HepG2 (cell line): Measurements from ENCODE around the gene CAMK4. TPM values are rescaled to one million over a fixed set of nuclear protein-coding genes. Genes with fewer than 3 reads are reported as not detected.

Experiments used
- ATAC-seq: fragments of 200-7000 bp; cut with Tn5 transposase; 3 replicates; pipeline ENCODE4 v1.9.1; 2020; ENCODE audit warnings: mild to moderate bottlenecking, moderate library complexity
- BruUV-seq: library from RNA; stranded (reverse); fragments of 400-500 nt; replicated peaks from 2 replicates; lab custom pipeline; 2021; lab: Mats Ljungman, UMichigan
- CTCF ChIA-PET: fragments of 300-600 bp; formaldehyde crosslinking; extraction: SDS; loops from one replicate; lab custom pipeline; 2021; ENCODE audit warnings: low total read pairs, inconsistent platforms, low intra/inter-chr PET ratio; lab: Yijun Ruan, JAX
- POLR2A ChIA-PET: fragments of 350-600 bp; sonication (Branson Sonifier 250); formaldehyde crosslinking; loops from one replicate; lab custom pipeline; 2020; ENCODE audit warnings: antibody characterized with exemption, inconsistent platforms; lab: Yijun Ruan, JAX
- DNase-seq: peaks from one replicate; pipeline ENCODE4 v3.0.0-alpha.2; 2015; ENCODE audit warnings: low spot score
- FAIRE-seq: peaks from 3 replicates; lab custom pipeline; 2011; peaks lifted over from hg19 to GRCh38; lab: Jason Lieb, UNC
- H2AFZ ChIP-seq: one replicate; pipeline ENCODE4 v1.6.1; 2011; ENCODE audit warnings: low read length, inconsistent platforms
- H3K27ac ChIP-seq: fragments of 300-600 bp; 3 replicates; pipeline ENCODE4 v1.8.0; 2011; ENCODE audit warnings: mixed run types, mild to moderate bottlenecking, mixed read lengths, low read length, inconsistent platforms; ENCODE audit not compliant: insufficient read depth; ENCODE audit errors: extremely low read length
- H3K27me3 ChIP-seq, 2 experiments: fragments of 200-600 bp in 1 of 2; 2 replicates in 1 of 2; 3 replicates in 1 of 2; pipeline versions ENCODE4 v1.6.0 to v1.8.0; 2011; ENCODE audit warnings: low read length in 2 of 2, mild to moderate bottlenecking in 2 of 2, moderate library complexity in 2 of 2, inconsistent platforms in 1 of 2; ENCODE audit not compliant: insufficient read depth in 2 of 2, control insufficient read depth in 1 of 2
- H3K36me3 ChIP-seq, 2 experiments: fragments of 200-600 bp in 1 of 2; replicated peaks in 1 of 2; 2 replicates in 1 of 2; 3 replicates in 1 of 2; pipeline versions ENCODE4 v1.5.1 to v1.8.0; 2011; ENCODE audit warnings: low read length in 2 of 2, inconsistent platforms in 1 of 2; ENCODE audit not compliant: insufficient read depth in 2 of 2, control insufficient read depth in 1 of 2
- H3K4me1 ChIP-seq: 2 replicates; pipeline ENCODE4 v1.5.1; 2012; ENCODE audit warnings: low read length, inconsistent platforms; ENCODE audit not compliant: insufficient read depth
- H3K4me2 ChIP-seq: 2 replicates; pipeline ENCODE4 v1.6.0; 2011; ENCODE audit warnings: low read depth, low read length, inconsistent platforms
- H3K4me3 ChIP-seq, 3 experiments: fragments of 200-600 bp in 1 of 3; sonication (generic), shearing (Covaris generic) in 1 of 3; replicated peaks in 1 of 3; 2 replicates each; pipeline ENCODE4 v1.5.1; 2011 to 2016; ENCODE audit warnings: low read length in 3 of 3, inconsistent platforms in 2 of 3, low read depth in 2 of 3, mild to moderate bottlenecking in 2 of 3, control low read depth in 1 of 3, mixed read lengths in 1 of 3; ENCODE audit not compliant: insufficient read depth in 1 of 3
- H3K79me2 ChIP-seq: one replicate; pipeline ENCODE4 v1.6.1; 2011; ENCODE audit warnings: low read length, inconsistent platforms; ENCODE audit not compliant: insufficient read depth
- H3K9ac ChIP-seq: 2 replicates; pipeline ENCODE4 v1.6.0; 2011; ENCODE audit warnings: mild to moderate bottlenecking, low read depth, low read length, inconsistent platforms; ENCODE audit not compliant: insufficient read depth
- H3K9me3 ChIP-seq: 2 replicates; pipeline ENCODE4 v1.5.1; 2012; ENCODE audit warnings: mild to moderate bottlenecking, low read length
- H4K20me1 ChIP-seq: 2 replicates; pipeline ENCODE4 v1.6.0; 2011; ENCODE audit warnings: inconsistent platforms, mild to moderate bottlenecking, low read length, moderate library complexity; ENCODE audit not compliant: insufficient read depth
- HMG20B ChIP-seq: conservative IDR thresholded peaks from 2 replicates; pipeline ENCODE4 v1.6.1; 2016; ENCODE audit warnings: missing genetic modification reagents, missing compliant biosample characterization
- KDM5A ChIP-seq: fragments of 200-600 bp; sonication (generic); IDR thresholded peaks from 2 replicates; pipeline ENCODE4 v1.7.0; 2018; ENCODE audit warnings: antibody characterized with exemption, mild to moderate bottlenecking, low read length, borderline replicate concordance
- MAFG ChIP-seq: sonication (generic); formaldehyde crosslinking; IDR thresholded peaks from 2 replicates; pipeline ENCODE4 v1.5.1; 2020; ENCODE audit warnings: mild to moderate bottlenecking, missing genetic modification reagents
- RBFOX2 ChIP-seq: fragments of 200-400 bp; formaldehyde crosslinking; IDR thresholded peaks from 2 replicates; pipeline ENCODE4 v1.6.1; 2017; ENCODE audit warnings: low read depth, mild to moderate bottlenecking, low read length
- SNAPC2 ChIP-seq: sonication (generic); formaldehyde crosslinking; IDR thresholded peaks from 2 replicates; pipeline ENCODE4 v1.8.1; 2022; ENCODE audit warnings: mild to moderate bottlenecking, missing genetic modification reagents
- TBX3 ChIP-seq: fragments of 450-650 bp; IDR thresholded peaks from 2 replicates; pipeline ENCODE4 v1.6.1; 2017; ENCODE audit warnings: antibody characterized with exemption, mild to moderate bottlenecking, inconsistent platforms, borderline replicate concordance
- TSC22D2 ChIP-seq: sonication (generic); formaldehyde crosslinking; IDR thresholded peaks from 2 replicates; pipeline ENCODE4 v1.5.1; 2020; ENCODE audit warnings: missing genetic modification reagents, mild to moderate bottlenecking, borderline replicate concordance
- ZNF432 ChIP-seq: sonication (generic); formaldehyde crosslinking; IDR thresholded peaks from 2 replicates; pipeline ENCODE4 v1.5.0; 2020; ENCODE audit warnings: missing genetic modification reagents, mild to moderate bottlenecking, borderline replicate concordance
- ZNF547 ChIP-seq: sonication (generic); formaldehyde crosslinking; IDR thresholded peaks from 2 replicates; pipeline ENCODE4 v1.5.1; 2020; ENCODE audit warnings: mild to moderate bottlenecking, missing genetic modification reagents
- ZNF552 ChIP-seq: sonication (generic); formaldehyde crosslinking; IDR thresholded peaks from 2 replicates; pipeline ENCODE4 v1.9.0; 2022; ENCODE audit warnings: missing genetic modification reagents, mild to moderate bottlenecking, borderline replicate concordance
- WGBS: methylation state at CpG from one replicate; pipeline ENCODE4 v1.1.6; 2017; ENCODE audit warnings: low lambda C conversion rate; 5-methylcytosine and 5-hydroxymethylcytosine counted together
- in situ Hi-C: cut with HindIII; loops from 2 replicates; pipeline ENCODE4 v1.10.0; 2017; ENCODE audit warnings: low pct_unique_long_range_greater_than_20kb; ENCODE audit not compliant: extremely low pct_ligation_motif_present
- intact Hi-C: fragments of 100-400 bp; cut with micrococcal nuclease; formaldehyde crosslinking; loops from one replicate; pipeline ENCODE4 v1.10.0; 2022; ENCODE audit not compliant: unreplicated experiment
- polyA plus RNA-seq, 8 experiments: library from polyadenylated mRNA; depleted of rRNA in 3 of 8; stranded (reverse) in 7 of 8; unstranded in 1 of 8; fragments of >200 nt; fragmentation: Illumina TruSeq in 4 of 8; extraction: Trizol in 4 of 8; gene quantifications; 2 replicates each; pipeline versions ENCODE4 v1.2.1 to v1.2.3, GENCODE V29; 2011 to 2016; ENCODE audit warnings: low read depth in 4 of 8, missing spikeins in 1 of 8, mixed read lengths in 1 of 8; ENCODE audit not compliant: insufficient read depth in 1 of 8
- total RNA-seq, 5 experiments: library from RNA; depleted of rRNA; stranded (reverse); fragments of >200 nt; fragmentation: Illumina TruSeq; extraction: Trizol; gene quantifications; 2 replicates each; pipeline ENCODE4 v1.2.3, GENCODE V29; 2016; ENCODE audit warnings: low read depth in 1 of 5
- TF ChIP-seq, protein P1 (sequence below): sonication (generic); formaldehyde crosslinking; IDR thresholded peaks from 2 replicates; pipeline ENCODE4 v1.8.0; 2022; ENCODE audit warnings: missing genetic modification reagents, low read depth, mild to moderate bottlenecking, borderline replicate concordance

The CAMK4 gene
- total and polyA plus RNA-seq, 2 of the 13 experiments (the other 11 are each of a cell fraction or from before 2014, with no cell fraction given), result not detected

DNA sequence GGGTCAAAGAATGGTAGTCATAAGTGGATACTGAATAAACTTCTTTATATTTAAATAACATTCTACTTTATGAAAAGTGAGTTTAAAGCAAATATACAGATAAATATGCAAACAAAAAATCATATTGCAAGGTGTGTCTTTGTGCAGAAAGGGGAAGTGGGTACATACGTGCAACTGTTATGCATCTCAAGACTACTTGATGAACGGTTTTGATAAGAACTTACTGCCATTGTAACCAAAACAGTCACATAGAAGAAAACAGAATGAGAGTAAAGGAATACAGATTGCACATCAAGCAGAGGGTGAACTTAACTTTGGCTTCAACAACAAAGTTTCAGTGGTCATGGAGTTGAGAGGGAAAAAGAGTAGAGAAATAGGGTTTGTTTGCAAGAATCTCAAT is 9.9 kb downstream of the CAMK4 start (continued):
- TF ChIP-seq ZNF432, result no peak
- no peak for TF ChIP-seq ZNF547 (CRISPR knock-in tag)

DNA sequence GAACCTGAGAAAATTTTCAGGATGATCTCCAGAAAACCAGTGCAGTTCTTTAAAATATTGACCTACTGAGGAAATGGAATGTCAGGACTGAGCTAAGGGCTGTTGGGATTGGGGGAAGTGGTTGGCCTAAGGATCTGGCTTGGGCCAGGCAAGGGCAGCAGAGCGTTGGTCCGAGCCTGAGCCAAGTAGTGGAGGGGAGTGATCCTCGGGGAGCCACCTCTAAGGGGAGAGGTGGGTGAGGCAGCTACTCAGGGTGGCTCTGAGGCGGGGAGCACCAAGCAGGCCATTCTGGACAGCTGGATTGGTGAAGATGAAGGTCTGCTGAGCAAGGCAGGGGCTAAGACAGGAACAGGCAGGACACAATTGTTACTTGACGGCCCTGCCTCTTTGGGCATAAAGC is 11.5 kb downstream of the CAMK4 start:
- FAIRE-seq (no peak), ATAC-seq (no peak), DNase-seq (no peak)
- intact Hi-C loops, result no loop called here
- Histone ChIP-seq H4K20me1 (no peaks in the 10 kb centered on the region), H3K4me2 (no peak overlapping the region), H3K27me3 (peaks cover 0 to 4% of the 10 kb centered on the region in 2 experiments; a peak in 2 of 5 replicates), H3K9me3 (no peaks in the 10 kb centered on the region), H3K9ac (no peak overlapping the region), H3K27ac (no peak overlapping the region), H2AFZ (no peak overlapping the region), H3K79me2 (no peaks in the 10 kb centered on the region), H3K4me3 (no peak overlapping the region), H3K4me1 (no peaks in the 10 kb centered on the region), H3K36me3 (no peaks in the 10 kb centered on the region)
- 9% methylated on average over 5 of the region's 5 CpGs for WGBS
- TF ChIP-seq SNAPC2 (CRISPR knock-in tag) (no peak), HMG20B (CRISPR knock-in tag) (no peak), MAFG (CRISPR knock-in tag) (no peak), KDM5A (no peak), ZNF552 (CRISPR knock-in tag) (no peak), TSC22D2 (CRISPR knock-in tag) (no peak), TBX3 (no peak), RBFOX2 (no peak)
- TF ChIP-seq, protein P1, sequence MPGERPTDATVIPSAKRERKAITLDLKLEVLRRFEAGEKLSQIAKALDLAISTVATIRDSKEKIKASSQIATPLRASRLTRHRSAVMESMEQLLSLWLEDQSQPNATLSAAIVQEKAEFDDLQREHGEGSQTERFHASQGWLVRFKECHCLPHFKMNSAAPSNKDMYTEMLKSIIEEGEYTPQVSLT (CRISPR knock-in tag), result no peak
- POLR2A ChIA-PET, result no interaction called here
- in situ Hi-C loops, result no loop called here
- CTCF ChIA-PET, result no interaction called here
- no TSS peak for BruUV-seq
